ENCODE results near the gene SOCS2.

DNA sequence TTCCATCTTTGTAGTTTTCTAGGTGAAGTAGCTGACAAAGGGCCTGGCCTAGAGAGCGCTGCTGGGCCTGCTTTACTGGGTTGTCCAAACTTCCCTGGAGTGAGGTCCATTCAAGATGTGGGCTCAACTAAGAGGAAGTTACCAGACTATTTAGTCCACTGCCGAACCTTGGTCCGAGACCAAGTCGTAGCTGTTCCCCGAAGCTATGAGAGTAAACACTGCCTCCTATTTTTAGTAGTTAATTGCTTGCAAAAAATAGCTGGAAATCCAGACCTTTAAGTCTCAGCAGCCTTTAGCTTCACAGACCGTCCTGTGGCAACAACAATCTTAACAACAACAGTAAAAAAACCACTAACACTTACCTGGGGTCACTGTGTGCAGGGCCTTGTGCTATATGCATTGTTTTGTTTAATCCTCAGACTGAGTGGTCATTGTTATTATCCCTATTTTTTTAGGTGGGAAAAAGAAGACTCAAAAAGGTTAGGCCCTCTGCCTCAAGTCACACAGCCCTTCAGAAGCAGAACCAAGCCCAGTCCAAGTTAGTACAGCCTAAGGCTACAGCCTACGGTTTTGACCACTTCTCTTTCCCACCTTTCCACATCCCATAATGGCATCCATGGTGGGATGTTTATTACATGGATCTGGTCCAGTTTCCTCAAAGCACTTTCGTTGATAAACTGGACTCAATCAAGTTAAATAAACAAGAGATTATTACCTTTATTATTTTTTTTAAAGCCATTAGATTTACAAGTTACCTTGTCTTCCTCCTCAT is 30.6 kb downstream of the SOCS2 start:
- no peak for TF ChIP-seq EZH2 (IDR thresholded peaks at IDR 0.05; ENCODE audit: borderline replicate concordance, low read length)
- TF ChIP-seq, protein P1, sequence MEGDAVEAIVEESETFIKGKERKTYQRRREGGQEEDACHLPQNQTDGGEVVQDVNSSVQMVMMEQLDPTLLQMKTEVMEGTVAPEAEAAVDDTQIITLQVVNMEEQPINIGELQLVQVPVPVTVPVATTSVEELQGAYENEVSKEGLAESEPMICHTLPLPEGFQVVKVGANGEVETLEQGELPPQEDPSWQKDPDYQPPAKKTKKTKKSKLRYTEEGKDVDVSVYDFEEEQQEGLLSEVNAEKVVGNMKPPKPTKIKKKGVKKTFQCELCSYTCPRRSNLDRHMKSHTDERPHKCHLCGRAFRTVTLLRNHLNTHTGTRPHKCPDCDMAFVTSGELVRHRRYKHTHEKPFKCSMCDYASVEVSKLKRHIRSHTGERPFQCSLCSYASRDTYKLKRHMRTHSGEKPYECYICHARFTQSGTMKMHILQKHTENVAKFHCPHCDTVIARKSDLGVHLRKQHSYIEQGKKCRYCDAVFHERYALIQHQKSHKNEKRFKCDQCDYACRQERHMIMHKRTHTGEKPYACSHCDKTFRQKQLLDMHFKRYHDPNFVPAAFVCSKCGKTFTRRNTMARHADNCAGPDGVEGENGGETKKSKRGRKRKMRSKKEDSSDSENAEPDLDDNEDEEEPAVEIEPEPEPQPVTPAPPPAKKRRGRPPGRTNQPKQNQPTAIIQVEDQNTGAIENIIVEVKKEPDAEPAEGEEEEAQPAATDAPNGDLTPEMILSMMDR (IDR thresholded peaks at IDR 0.05; ENCODE audit: low read length): no peak
